ENCODE measurements around the gene UQCRQ.

The UQCRQ gene

DNA sequence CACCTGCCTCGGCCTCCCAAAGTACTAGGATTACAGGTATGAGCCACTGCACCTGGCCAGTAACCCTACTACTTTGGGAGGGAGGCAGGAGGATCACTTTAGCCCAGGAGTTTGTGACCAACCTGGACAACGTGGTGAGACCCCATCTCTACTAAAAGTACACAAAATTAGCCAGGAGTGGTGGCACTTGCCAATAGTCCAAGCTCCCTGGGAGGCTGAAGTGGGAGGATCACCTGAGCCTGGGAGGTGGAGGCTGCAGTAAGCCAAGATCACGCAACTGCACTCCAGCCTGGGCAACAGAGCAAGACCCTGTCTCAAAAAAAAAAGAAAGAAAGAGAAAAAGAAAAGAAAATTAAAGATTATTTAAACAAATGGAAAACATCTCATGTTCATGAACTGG is 10.4 kb upstream of the UQCRQ start:
- DNase-seq (ENCODE audit: low read depth): no peak
- no peak overlapping the region for H3K4me3 ChIP-seq (ENCODE audit: low read depth, low read length)
- TF ChIP-seq MYC (IDR thresholded peaks at IDR 0.05; ENCODE audit: low read depth, low read length) (no peak), POLR2A (IDR thresholded peaks at IDR 0.05; ENCODE audit: extremely low read depth, insufficient read length) (no peak), CTCF (IDR thresholded peaks at IDR 0.05; ENCODE audit: low read depth, low read length) (no peak), MAX (IDR thresholded peaks at IDR 0.05; ENCODE audit: low read depth, low read length) (no peak)

- DNase-seq (ENCODE audit: low read depth): no peak
- no peak for TF ChIP-seq MYC (IDR thresholded peaks at IDR 0.05; ENCODE audit: low read depth, low read length)
- TF ChIP-seq POLR2A (IDR thresholded peaks at IDR 0.05; ENCODE audit: extremely low read depth, insufficient read length): no peak
- TF ChIP-seq CTCF (IDR thresholded peaks at IDR 0.05; ENCODE audit: low read depth, low read length): no peak
- TF ChIP-seq MAX (IDR thresholded peaks at IDR 0.05; ENCODE audit: low read depth, low read length): no peak
- no peak overlapping the region for H3K4me3 ChIP-seq (ENCODE audit: low read depth, low read length)
Measured at GRCh38 chr5:132859889-132860437, 6.5 kb upstream of the UQCRQ start.

DNA sequence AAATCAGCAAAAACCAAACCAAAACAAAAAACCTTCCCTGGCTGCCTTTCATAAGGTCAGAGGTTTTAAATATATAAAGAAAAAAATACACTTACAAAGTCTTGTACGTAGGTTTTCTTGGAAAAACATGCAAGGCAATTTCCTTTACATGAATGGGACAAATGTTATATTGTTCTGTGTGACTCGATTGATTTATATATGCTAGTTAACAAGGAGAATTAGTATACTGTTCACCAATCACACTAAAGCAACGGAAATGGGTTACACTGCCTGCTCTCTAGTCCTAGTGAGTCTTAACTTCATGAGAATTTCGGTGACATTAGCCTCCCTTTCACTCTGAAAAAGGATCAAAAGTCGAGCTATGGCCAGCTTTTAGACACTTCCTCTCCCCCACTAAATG is 5.7 kb upstream of the UQCRQ start:
- H3K4me3 ChIP-seq (ENCODE audit: low read depth, low read length): no peak overlapping the region
- no peak for TF ChIP-seq MYC (IDR thresholded peaks at IDR 0.05; ENCODE audit: low read depth, low read length)
- no peak for TF ChIP-seq MAX (IDR thresholded peaks at IDR 0.05; ENCODE audit: low read depth, low read length)
- no peak for TF ChIP-seq CTCF (IDR thresholded peaks at IDR 0.05; ENCODE audit: low read depth, low read length)
- no peak for TF ChIP-seq POLR2A (IDR thresholded peaks at IDR 0.05; ENCODE audit: extremely low read depth, insufficient read length)
- no peak for DNase-seq (ENCODE audit: low read depth)

DNA sequence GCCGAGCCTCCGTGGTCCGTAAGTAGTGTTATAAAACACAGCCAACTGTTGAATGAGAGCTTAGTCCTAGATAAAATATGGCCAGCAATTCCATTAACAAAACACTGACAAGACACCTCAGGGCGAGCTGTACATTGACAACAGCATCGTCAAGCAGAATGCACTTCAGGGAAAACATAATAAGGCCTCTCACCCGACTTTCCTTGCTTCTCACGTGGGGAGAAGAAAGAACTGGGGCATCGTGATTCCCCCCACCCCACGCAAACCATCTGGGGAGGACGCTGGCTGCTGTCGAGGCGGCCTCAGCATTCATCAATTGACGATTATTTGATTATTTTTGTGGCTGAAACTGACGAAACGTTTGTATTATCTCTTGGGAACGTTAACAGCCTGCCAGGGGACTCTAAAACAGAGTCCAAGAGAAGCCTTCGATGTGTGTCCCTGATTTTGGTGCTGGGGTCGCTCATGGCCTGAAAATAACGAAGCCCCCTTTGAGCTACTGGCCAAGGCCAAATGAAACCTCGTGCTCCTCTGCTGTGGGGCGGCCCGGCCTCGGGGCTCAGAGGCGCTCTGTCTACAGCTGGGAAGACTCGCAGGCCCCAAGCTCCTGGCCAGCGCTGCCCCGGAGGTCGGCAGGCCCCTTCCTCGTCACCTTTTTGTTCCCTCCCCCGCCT is 637 bp upstream of the UQCRQ start:
- no peak for DNase-seq (ENCODE audit: low read depth)
- peak overlapping the region; percentile 94 for H3K4me3 ChIP-seq (ENCODE audit: low read depth, low read length)
- TF ChIP-seq MYC (IDR thresholded peaks at IDR 0.05; ENCODE audit: low read depth, low read length) (no peak), POLR2A (IDR thresholded peaks at IDR 0.05; ENCODE audit: extremely low read depth, insufficient read length) (no peak), CTCF (IDR thresholded peaks at IDR 0.05; ENCODE audit: low read depth, low read length) (no peak), MAX (IDR thresholded peaks at IDR 0.05; ENCODE audit: low read depth, low read length) (0 out of 2 replicates have a peak, but pooled peaks have one; percentile 21)

DNA sequence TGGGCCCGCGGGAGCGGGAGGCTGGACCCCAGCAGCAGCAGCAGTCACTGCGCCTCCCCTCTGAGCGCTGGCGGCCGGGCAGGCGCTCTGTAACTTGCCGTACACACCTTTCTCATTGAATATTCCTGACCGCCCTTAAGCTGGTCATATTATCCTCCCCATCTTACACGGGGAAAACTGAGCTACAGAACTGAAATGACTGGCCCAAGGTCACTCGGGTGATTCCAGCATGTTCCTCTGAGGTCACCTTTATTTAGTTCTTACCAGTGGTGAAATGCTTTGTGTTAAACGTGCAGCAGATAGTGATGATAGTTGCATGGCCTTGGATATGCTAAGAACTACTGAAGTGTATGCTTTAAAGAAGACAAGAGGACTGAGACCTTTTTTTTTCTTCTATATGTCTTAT is 607 bp downstream of the UQCRQ start:
- peak overlapping the region; percentile 94 for H3K4me3 ChIP-seq (ENCODE audit: low read depth, low read length)
- TF ChIP-seq MYC (IDR thresholded peaks at IDR 0.05; ENCODE audit: low read depth, low read length) (no peak; the same call in 1 of the 2 replicates), MAX (IDR thresholded peaks at IDR 0.05; ENCODE audit: low read depth, low read length) (no peak), CTCF (IDR thresholded peaks at IDR 0.05; ENCODE audit: low read depth, low read length) (no peak), POLR2A (IDR thresholded peaks at IDR 0.05; ENCODE audit: extremely low read depth, insufficient read length) (no peak)
- DNase-seq (ENCODE audit: low read depth): no peak
